HCT116 (cell line): ENCODE measurements around the gene TNFRSF19.

Experiments used
- ATF3 ChIP-seq: IDR thresholded peaks from 2 replicates; pipeline ENCODE4 v1.6.1; 2012
- CEBPB ChIP-seq: IDR thresholded peaks from 2 replicates; pipeline ENCODE4 v1.6.1; 2012; ENCODE audit warnings: low read depth
- CTCF ChIP-seq, 3 experiments: fragments of 200-600 bp in 1 of 3; sonication (generic) in 1 of 3; IDR thresholded peaks in 2 of 3; conservative IDR thresholded peaks in 1 of 3; 2 replicates each; pipeline ENCODE4 v1.5.1; 2012 to 2017; ENCODE audit warnings: low read depth in 2 of 3, low read length in 2 of 3, antibody characterized with exemption in 1 of 3, borderline replicate concordance in 1 of 3, control low read depth in 1 of 3, mild to moderate bottlenecking in 1 of 3, mixed read lengths in 1 of 3, mixed run types in 1 of 3, moderate library complexity in 1 of 3; ENCODE audit not compliant: insufficient read depth in 1 of 3
- EZH2 ChIP-seq: fragments of 200-600 bp; sonication (generic); IDR thresholded peaks from 2 replicates; pipeline ENCODE4 v1.6.1; 2017; ENCODE audit warnings: antibody characterized with exemption, mixed run types
- JUND ChIP-seq: IDR thresholded peaks from 2 replicates; pipeline ENCODE4 v1.6.1; 2012
- POLR2A ChIP-seq: IDR thresholded peaks from 2 replicates; pipeline ENCODE4 v1.7.0; 2011; ENCODE audit warnings: borderline replicate concordance; ENCODE audit not compliant: insufficient read depth, insufficient read length; ENCODE audit errors: extremely low read depth
- SRF ChIP-seq: IDR thresholded peaks from 2 replicates; pipeline ENCODE4 v1.6.1; 2012; ENCODE audit warnings: low read depth

GRCh38 chr13:23637829-23638228, 67.6 kb downstream of the TNFRSF19 start:
- TF ChIP-seq CTCF (IDR thresholded peaks at IDR 0.05 in 2 of 3, conservative IDR thresholded peaks at IDR 0.05 in 1 of 3; ENCODE audit: borderline replicate concordance in 1 of 3, insufficient read depth in 1 of 3, low read depth in 2 of 3, low read length in 2 of 3) (no peak), POLR2A (no peak), EZH2 (no peak), ATF3 (no peak), SRF (no peak), CEBPB (no peak), JUND (no peak)
